ENCODE measurements around the gene NTRK3.

NTRK3 gene

DNA sequence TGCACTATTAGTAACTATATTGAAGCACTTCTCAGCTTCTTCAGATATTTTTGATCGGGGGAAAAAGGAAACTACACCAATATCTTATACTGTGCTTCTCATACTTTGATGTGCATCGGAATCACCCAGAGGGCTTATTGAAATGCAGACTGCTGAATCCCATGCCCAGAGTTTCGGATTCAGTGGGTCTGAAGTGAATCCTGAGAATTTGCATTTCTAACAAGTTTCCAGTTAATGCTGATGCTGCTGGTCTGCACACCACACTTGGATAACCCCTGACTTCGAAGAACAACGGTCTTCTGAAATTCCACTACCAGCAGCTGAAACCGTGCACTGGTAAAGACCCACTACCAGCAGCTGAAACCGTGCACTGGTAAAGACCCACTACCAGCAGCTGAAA is 243.9 kb downstream of the NTRK3 start:
- no peak overlapping the region for H3K4me3 Mint-ChIP-seq
- ATAC-seq (replicated peaks): no peak
- no peaks in the 10 kb centered on the region for H3K9me3 Mint-ChIP-seq

DNA sequence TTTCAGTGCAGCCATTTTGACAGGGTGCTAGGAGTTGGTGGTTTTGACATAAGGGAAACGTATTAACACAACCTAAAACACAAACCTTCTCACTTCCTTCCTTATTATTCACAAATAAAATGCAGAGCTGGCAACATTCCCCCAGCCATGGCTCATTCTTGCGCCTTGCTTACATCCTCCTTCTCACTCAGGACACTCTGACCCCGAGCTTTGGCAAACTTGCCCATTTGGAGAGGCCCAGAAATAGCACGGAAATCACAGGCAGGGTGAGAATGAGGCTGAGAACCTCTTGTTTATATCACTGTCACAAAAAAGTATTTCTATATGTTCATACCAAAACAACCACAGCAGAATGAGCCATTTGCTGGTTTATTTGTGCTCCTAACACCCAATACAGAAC is 244.3 kb downstream of the NTRK3 start:
- no peak overlapping the region for H3K4me3 Mint-ChIP-seq
- H3K27ac Mint-ChIP-seq: no peak overlapping the region
- no peaks in the 10 kb centered on the region for H3K27me3 Mint-ChIP-seq
- H3K36me3 Mint-ChIP-seq: no peaks in the 10 kb centered on the region
- ATAC-seq (replicated peaks) (no peak), DNase-seq (no peak)
- no peaks in the 10 kb centered on the region for H3K9me3 Mint-ChIP-seq
- no peaks in the 10 kb centered on the region for H3K4me1 Mint-ChIP-seq

More for the DNA sequence above, 243.9 kb downstream of the NTRK3 start:
- Mint-ChIP-seq H3K4me1 (no peaks in the 10 kb centered on the region), H3K27ac (no peak overlapping the region), H3K36me3 (no peaks in the 10 kb centered on the region), H3K27me3 (no peaks in the 10 kb centered on the region)
- no peak for DNase-seq

DNA sequence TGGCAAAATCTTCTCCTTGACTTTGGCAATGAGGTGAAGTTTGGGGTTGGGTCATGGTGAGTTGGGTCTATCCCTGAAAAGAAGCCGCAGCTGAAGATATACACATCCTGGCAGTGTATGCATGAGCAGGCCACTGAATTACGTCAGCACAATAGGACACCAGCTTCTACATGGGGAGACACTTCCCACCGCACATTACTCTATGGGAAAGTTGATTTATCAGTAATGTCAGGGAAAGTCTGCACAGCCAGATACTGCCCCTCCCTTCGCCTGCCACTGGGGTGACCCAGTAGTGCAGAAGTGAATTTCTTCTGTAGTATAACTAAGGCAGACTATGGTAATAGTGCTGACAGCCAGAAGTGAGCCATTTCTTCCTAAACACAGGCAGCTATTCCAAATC is 245.0 kb downstream of the NTRK3 start:
- H3K36me3 Mint-ChIP-seq: no peaks in the 10 kb centered on the region
- H3K4me3 Mint-ChIP-seq: no peak overlapping the region
- H3K27ac Mint-ChIP-seq: no peak overlapping the region
- H3K27me3 Mint-ChIP-seq: no peaks in the 10 kb centered on the region
- DNase-seq (no peak), ATAC-seq (replicated peaks) (no peak)
- H3K9me3 Mint-ChIP-seq: no peaks in the 10 kb centered on the region
- no peaks in the 10 kb centered on the region for H3K4me1 Mint-ChIP-seq

DNA sequence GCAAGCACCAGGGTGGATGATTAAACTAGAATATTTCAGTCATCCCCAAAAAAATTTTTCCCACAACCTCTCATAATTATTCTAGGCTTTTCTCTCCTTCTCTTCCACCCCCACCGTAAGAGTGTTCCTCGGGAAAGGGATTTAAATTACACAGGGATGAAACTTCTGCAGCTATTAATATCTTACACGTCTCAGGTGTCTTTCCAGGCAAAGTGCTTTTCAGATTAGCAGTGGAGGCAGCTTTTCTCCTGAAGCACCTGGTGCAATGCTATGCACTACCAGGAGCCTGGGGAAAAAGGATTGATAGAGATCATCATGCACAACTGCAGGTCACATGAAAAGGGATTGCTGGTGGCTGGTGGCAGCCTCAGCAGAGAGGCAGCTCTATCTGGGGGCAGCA is 250.4 kb downstream of the NTRK3 start:
- Mint-ChIP-seq H3K36me3 (no peaks in the 10 kb centered on the region), H3K4me1 (no peaks in the 10 kb centered on the region), H3K4me3 (no peak overlapping the region), H3K27me3 (no peaks in the 10 kb centered on the region), H3K27ac (no peak overlapping the region), H3K9me3 (peaks cover 0 to 2% of the 10 kb centered on the region in 2 donors)
- no peak for ATAC-seq (replicated peaks)
- no peak for DNase-seq

DNA sequence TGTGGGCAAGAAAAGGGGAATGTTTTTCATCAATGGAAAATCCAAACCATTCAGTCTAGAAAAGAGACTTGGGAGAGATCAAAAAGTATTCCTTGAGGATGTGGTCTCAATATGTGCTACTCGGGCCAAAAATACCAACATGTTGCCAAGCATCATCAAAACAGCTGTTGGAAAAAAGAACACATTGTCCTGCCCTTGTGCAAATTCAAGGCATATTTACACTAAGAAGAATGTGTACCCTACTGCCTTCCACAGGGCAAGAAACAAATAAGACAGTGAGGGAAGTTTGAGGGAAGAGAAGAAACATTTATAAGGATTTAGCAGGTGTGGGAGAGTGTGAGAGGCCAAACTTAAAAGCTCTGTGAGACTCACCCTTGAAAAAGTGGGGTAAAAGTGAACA is 252.1 kb downstream of the NTRK3 start:
- ATAC-seq (replicated peaks): no peak
- H3K4me1 Mint-ChIP-seq: no peaks in the 10 kb centered on the region
- H3K27ac Mint-ChIP-seq: no peak overlapping the region
- H3K36me3 Mint-ChIP-seq: no peaks in the 10 kb centered on the region
- H3K27me3 Mint-ChIP-seq: no peaks in the 10 kb centered on the region
- no peak for DNase-seq
- peaks cover 4 to 9% of the 10 kb centered on the region in 2 donors for H3K9me3 Mint-ChIP-seq
- H3K4me3 Mint-ChIP-seq: no peak overlapping the region

DNA sequence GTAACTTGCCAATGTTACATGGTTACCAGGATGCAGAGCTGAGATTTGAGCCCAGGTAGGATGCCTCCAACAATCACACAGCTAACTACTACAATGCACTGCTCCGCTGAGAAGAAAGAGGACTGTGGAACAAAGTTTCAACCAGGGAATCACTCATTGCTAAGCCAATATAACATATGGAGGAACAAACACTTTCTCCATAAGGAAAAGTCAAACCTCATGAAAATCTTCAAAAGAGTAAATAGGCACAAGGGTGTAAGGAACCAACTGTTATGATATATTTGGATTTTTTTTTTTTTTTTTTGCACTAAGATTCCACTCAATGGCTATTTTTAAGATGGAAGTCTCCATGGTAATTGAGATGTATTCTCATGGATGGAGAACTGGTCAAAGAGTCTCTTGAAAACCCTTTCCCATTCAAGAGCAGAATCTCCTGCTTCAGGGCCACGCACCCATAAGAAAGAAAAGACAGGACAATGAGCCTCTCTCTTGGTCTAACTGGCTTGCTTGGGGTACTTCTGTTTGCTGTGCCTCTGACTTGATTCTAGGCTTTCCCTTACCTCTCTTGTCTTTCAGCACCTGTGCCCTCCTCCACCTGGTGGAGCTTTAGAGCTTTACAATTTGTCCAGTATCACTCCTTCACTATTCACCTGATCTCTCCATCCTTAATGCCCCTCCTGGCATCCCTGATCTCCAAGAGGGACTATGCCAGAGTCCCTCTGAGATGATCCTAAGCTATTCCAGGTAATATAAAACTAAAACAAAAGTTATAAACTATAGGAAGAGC is 252.8 kb downstream of the NTRK3 start:
- DNase-seq (no peak), ATAC-seq (replicated peaks) (no peak)
- H3K4me1 Mint-ChIP-seq: no peaks in the 10 kb centered on the region
- no peaks in the 10 kb centered on the region for H3K36me3 Mint-ChIP-seq
- no peak overlapping the region for H3K4me3 Mint-ChIP-seq
- H3K9me3 Mint-ChIP-seq: peaks cover 4 to 10% of the 10 kb centered on the region in 2 donors
- no peak overlapping the region for H3K27ac Mint-ChIP-seq
- H3K27me3 Mint-ChIP-seq: no peaks in the 10 kb centered on the region

DNA sequence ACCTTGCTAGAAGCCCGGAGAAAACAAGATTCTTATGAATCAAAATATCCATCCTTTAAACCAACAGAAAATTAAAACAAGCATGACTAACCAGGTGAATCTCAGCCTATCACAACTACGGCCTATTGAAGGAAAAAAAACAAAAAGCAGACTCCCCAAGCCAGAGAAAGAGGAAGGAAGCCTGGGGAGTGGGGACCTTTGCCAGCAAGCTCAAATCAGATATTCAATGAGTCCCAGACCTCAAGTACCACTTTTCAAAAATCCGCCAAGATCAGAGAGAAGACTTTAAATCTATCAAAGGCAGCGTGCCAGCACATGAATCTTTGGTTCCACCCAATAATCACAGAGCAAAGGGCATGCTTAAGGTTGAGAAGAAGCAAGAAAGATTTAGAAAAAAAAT is 253.8 kb downstream of the NTRK3 start:
- Mint-ChIP-seq H3K27ac (no peak overlapping the region), H3K27me3 (no peaks in the 10 kb centered on the region), H3K36me3 (no peaks in the 10 kb centered on the region), H3K9me3 (peaks cover 4 to 10% of the 10 kb centered on the region in 2 donors), H3K4me1 (no peaks in the 10 kb centered on the region), H3K4me3 (no peak overlapping the region)
- DNase-seq (no peak), ATAC-seq (replicated peaks) (no peak)

DNA sequence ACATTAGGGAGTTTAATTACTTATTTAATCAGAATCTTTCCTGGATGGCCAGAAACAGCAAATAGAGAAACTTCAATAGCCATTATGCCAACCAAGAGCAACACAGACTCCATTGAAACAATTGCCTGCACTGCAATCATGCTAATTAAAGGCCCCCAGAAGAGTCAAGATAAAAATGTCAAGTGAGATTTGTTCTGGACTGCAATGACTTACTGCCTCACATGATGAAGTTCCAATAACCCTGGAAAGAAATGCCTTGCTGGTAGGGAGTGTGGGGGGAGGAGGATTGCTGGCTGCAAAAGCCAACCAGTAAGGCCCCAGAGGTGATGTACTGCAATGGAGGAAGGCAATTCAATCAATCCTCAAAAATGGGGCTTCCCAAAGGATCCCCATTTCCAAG is 257.9 kb downstream of the NTRK3 start:
- H3K9me3 Mint-ChIP-seq: peaks cover 4 to 10% of the 10 kb centered on the region in 2 donors
- no peaks in the 10 kb centered on the region for H3K4me1 Mint-ChIP-seq
- H3K4me3 Mint-ChIP-seq: no peak overlapping the region
- no peak overlapping the region for H3K27ac Mint-ChIP-seq
- ATAC-seq (replicated peaks) (no peak), DNase-seq (no peak)
- no peaks in the 10 kb centered on the region for H3K27me3 Mint-ChIP-seq
- H3K36me3 Mint-ChIP-seq: no peaks in the 10 kb centered on the region

DNA sequence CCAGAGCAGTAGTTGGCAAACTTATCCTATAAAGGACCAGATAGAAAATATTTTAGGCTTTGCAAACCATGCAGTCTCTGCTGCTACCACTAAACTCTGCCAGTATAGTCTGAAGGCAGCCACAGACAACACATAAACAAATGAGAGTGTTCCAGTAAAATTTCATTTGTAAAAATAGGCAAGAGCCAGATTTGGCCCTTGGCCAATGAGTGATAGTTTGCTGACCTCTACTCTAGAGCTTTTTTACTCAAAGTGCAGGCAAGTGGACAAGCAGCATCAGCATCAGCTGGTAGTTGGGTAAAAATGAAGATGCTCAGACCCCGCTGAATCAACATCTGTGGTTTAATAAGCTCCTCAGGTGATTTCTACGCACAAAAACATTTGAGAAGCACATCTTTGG is 269.8 kb downstream of the NTRK3 start:
- Mint-ChIP-seq H3K27ac (no peak overlapping the region), H3K36me3 (no peaks in the 10 kb centered on the region), H3K4me1 (no peaks in the 10 kb centered on the region), H3K27me3 (no peaks in the 10 kb centered on the region), H3K4me3 (no peak overlapping the region), H3K9me3 (no peaks in the 10 kb centered on the region)
- no peak for DNase-seq
- ATAC-seq (replicated peaks): no peak

DNA sequence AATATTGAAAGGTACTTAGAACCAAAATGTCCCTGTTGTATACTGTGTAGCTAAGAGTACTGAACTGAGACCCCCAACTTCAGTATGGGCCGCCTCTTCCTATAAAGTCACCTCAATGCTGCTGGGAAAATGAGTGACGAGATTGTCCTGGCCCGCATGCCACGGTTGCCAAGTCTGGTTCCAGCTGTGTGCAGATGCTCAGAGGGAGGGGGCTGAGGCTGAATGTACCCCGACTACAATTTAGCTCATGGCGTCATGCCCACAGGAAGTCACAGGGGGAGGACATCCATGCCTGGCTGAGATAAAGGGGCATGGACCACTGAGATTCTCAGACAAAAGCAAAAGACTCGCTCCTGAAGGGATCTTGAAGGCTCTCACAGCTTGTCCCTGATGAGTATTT is 271.1 kb downstream of the NTRK3 start:
- H3K4me3 Mint-ChIP-seq: no peak overlapping the region
- no peak overlapping the region for H3K27ac Mint-ChIP-seq
- no peaks in the 10 kb centered on the region for H3K4me1 Mint-ChIP-seq
- no peaks in the 10 kb centered on the region for H3K27me3 Mint-ChIP-seq
- no peaks in the 10 kb centered on the region for H3K36me3 Mint-ChIP-seq
- no peaks in the 10 kb centered on the region for H3K9me3 Mint-ChIP-seq
- ATAC-seq (replicated peaks): no peak
- DNase-seq: no peak

DNA sequence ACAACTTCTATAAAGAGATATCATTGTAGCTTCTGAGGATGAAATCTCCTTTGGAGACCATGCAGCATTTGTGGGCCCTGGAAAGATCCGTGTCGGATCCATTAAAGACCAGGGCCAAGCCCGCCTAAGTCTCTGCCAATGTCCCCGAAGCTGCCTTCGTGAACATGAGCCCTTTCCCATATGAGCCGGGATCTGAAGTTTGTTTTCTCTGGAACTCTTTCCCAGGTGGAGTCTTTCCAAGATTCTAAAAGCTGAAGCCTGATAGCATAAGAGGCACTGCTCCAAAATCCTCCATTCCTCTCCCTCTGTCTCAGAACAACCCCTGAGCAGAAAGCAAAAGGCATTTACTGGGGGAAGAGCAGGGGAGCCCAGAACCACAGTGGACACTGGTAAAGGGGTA is 274.6 kb downstream of the NTRK3 start:
- no peaks in the 10 kb centered on the region for H3K4me1 Mint-ChIP-seq
- no peaks in the 10 kb centered on the region for H3K36me3 Mint-ChIP-seq
- DNase-seq: no peak
- H3K27ac Mint-ChIP-seq: no peak overlapping the region
- H3K4me3 Mint-ChIP-seq: no peak overlapping the region
- no peaks in the 10 kb centered on the region for H3K27me3 Mint-ChIP-seq
- ATAC-seq (replicated peaks): no peak
- peaks cover 0 to 4% of the 10 kb centered on the region in 2 donors for H3K9me3 Mint-ChIP-seq

DNA sequence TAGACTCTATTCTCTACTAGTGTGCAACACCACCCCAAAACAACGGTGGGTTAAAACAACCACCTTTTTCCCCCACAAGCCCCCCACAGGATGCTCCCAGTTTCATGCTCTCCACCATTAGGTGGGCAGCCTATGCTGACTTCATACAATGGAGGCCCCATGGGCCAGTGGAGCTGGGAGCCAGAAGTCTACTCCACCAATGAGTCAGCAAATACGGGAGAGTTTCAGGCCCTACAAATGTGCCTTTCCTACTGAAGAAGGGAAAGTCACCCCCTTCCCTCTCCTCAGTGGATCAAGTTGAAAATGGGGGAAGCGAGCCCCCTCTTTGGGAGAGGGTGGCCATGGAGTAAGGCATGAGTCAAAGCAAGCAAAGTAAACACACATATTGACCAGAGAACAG is 278.6 kb downstream of the NTRK3 start:
- peaks cover 0 to 4% of the 10 kb centered on the region in 2 donors for H3K9me3 Mint-ChIP-seq
- no peaks in the 10 kb centered on the region for H3K27me3 Mint-ChIP-seq
- H3K4me1 Mint-ChIP-seq: no peaks in the 10 kb centered on the region
- DNase-seq: no peak
- H3K27ac Mint-ChIP-seq: no peak overlapping the region
- no peak overlapping the region for H3K4me3 Mint-ChIP-seq
- H3K36me3 Mint-ChIP-seq: no peaks in the 10 kb centered on the region
- ATAC-seq (replicated peaks): no peak

DNA sequence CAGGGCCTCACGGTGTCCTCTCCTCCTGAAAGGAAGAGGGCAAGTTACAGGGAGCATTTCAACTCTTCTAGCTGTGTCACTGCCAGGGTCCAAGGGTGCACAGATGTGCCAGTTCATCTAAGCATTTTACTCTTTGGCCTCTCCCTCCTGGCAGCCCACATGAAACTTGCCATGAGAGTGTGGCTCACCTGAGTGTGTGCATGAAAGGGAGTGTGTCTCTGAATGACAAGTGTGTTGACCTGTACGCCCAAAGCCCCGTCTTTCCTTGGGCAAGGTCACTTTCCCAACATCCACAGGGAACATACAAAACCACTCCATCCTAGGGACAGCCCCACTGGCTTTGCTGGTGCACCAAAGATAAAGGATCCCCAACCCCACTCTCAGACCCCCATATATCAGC is 280.0 kb downstream of the NTRK3 start:
- Mint-ChIP-seq H3K27ac (no peak overlapping the region), H3K4me3 (no peak overlapping the region), H3K36me3 (no peaks in the 10 kb centered on the region), H3K4me1 (no peaks in the 10 kb centered on the region), H3K9me3 (peaks cover 0 to 4% of the 10 kb centered on the region in 2 donors), H3K27me3 (no peaks in the 10 kb centered on the region)
- DNase-seq (no peak), ATAC-seq (replicated peaks) (no peak)

DNA sequence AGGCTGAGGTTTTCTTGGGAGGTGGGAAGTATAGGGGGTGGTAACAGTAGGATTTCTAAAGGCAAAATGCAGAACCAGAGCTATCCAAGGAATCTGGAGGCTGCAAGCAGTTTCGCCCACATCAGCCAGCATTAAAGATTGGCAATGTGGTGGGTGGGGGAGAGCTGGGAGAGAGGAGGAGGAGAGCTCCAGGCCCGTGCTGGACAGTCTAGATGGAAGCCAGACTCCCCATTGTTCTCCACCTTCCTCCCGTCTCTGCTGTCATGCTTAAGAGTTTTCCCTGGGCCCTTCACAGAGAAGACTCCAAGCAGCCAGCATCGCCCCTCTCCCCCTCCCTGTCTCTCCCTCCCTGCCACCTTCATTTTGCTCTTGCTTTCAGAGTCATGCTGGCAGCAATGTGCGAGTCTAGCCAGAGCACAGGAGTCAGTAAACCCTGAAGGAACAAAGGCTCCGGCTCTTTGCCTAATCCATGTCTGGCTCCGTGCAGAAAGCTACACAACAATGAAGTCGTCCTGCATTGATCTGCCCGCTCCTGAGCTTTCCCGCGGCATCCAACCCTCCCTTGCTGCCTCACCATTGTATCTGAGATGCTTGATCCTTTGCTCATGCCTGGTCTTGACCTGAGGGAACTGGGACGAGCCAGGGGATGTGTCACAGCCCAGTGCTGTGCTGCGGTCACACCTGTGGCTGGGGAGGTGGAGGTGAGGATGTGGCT is 282.9 kb downstream of the NTRK3 start:
- Mint-ChIP-seq H3K9me3 (no peaks in the 10 kb centered on the region), H3K27me3 (no peaks in the 10 kb centered on the region), H3K36me3 (no peaks in the 10 kb centered on the region), H3K27ac (no peak overlapping the region), H3K4me3 (no peak overlapping the region), H3K4me1 (no peaks in the 10 kb centered on the region)
- no peak for DNase-seq
- no peak for ATAC-seq (replicated peaks)

DNA sequence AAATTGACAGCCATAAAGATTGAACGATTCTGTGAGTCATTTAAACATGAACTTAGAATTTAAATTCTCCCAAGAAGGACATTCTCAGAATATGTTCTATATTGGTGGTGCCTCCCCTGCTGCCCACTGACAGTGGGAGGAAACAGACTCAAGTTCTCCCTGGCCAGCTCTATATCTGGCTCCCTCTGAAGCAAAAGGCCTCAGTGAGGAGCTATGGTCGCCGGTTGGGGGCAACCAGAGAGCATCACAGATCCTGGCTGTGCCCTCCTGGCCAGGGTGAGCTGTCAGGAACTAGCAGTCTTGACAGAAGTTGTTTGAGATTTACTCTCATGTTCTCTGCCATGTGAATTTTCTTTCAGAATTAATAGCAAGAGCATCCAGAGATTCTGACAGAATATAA is 285.5 kb downstream of the NTRK3 start:
- ATAC-seq (replicated peaks): no peak
- peaks cover 0 to 2% of the 10 kb centered on the region in 2 donors for H3K36me3 Mint-ChIP-seq
- H3K27me3 Mint-ChIP-seq: no peaks in the 10 kb centered on the region
- no peak for DNase-seq
- H3K4me1 Mint-ChIP-seq: no peaks in the 10 kb centered on the region
- no peak overlapping the region for H3K27ac Mint-ChIP-seq
- no peak overlapping the region for H3K4me3 Mint-ChIP-seq
- H3K9me3 Mint-ChIP-seq: peaks cover 0 to 4% of the 10 kb centered on the region in 2 donors

Measured in stimulated activated naive B cell treated with anti-CD40 and anti-IgM and Interleukin-4, amounts not matched to agents 10 μg/mL and 1 μg/mL and 100 μg/mL, for 72 hours (primary cell).